Stimulated activated CD4-positive, alpha-beta T cell treated with anti-CD3 and anti-CD28 coated beads, Interleukin-1b, Interleukin-23, amount 100 ng/mL, for 4 hours (primary cell): ENCODE measurements around the gene GNGT1.

Source experiments
- DNase-seq, 2 donors: peaks; one replicate each; pipeline ENCODE4 v3.0.0-alpha.2; 2020; ENCODE audit warnings: low read depth in 2 of 2

GNGT1 gene

DNA sequence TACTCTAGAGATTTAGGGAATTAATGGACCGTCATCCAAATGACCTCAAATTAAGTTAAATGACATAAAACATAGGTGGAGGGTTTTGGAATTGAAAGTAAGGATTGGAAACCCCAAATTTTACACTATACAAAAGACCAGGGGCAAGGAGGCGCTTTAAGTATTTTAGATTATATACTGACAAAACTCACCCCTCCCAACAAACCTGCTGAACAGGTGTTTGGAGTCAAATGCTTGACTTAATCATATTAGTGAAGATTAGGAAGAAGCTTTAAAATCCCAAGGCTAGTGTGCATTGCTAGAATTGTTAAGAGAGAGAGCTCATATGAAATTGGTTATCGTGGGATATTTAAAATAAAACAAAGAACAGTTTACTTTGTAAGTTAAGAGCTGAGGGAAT is at the start of gene GNGT1:
Gene GNGT1 (plus strand): TSS at position 301 of the 400 bp plus-strand sequence. CDS start 180 bp downstream, outside the sequence.
- no peak for DNase-seq

- DNase-seq = no peak
Measured at GRCh38 chr7:93858857-93859256, 47.5 kb upstream of the GNGT1 start.

DNA sequence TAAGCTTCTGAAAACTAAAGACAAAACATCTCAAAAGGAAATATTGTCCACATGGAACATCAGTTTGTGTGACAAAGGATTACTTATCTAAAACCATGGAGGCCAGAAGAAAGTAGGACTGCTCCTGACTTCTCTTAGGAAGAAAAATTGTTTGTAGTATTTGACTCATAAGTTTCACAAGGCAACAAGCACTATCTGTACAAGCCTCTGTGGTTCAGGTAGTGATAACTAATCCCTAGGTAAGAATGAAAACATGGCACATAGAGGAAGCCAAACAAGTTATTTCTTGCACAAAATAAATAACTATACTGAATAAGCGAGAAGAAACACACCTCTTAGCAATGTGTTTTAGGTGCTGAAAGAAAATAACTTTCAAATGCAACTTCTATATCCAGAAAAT is 46.1 kb upstream of the GNGT1 start:
- DNase-seq = no peak

GRCh38 chr7:93861325-93861949 is 44.9 kb upstream of the GNGT1 start:
- no peak for DNase-seq

DNA sequence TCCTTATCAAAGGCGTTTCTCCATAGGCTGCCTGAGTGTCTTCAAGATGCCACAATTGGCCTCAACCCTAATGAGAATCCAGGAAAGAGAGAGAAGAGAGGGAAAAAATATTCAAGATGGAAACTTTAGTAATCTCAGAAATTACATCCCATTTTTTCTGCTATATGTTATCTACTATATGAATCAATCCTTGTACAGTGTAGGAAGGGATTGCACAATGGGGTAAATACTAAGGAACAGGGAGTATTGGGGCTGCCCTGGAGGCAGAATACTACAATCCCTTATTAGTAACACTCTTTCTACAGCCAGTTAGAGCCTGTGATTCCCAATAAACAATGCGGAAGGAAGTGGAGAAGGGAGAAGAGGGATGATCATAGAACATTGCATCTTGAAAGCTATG is 43.7 kb upstream of the GNGT1 start:
- DNase-seq = no peak

- no peak for DNase-seq
Measured at GRCh38 chr7:93866886-93867285, 39.5 kb upstream of the GNGT1 start.

DNA sequence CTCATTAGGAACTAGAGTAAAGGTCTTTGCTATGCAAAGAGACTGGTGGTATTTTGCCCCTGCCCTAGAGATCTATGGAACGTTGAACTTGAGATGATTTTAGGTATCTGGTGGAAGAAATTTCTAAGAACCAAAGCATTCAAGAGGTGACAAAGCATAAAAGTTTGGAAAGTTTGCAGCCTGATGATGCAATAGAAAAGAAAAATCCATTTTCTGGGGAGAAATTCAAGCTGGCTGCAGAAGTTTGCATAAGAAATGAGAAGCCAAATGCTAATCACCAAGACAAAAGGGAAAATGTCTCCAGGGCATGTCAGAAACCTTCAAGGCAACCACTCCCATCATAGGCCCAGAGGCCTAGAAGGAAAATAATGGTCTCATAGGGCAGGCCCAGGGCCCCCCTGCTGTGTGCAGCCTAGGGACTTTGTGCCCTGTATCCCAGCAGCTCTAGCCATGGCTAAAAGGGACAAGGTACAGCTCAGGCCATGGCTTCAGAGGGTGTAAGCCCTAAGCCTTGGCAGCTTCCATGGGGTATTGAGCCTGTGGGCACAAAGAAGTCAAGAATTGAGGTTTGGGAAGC is 32.3 kb upstream of the GNGT1 start:
- no peak for DNase-seq

GRCh38 chr7:93877742-93878141 is 28.6 kb upstream of the GNGT1 start:
- no peak for DNase-seq

- DNase-seq = no peak
Measured at GRCh38 chr7:93879356-93879755, 27.0 kb upstream of the GNGT1 start.

- no peak for DNase-seq
Measured at GRCh38 chr7:93882468-93882867, 23.9 kb upstream of the GNGT1 start.

DNA sequence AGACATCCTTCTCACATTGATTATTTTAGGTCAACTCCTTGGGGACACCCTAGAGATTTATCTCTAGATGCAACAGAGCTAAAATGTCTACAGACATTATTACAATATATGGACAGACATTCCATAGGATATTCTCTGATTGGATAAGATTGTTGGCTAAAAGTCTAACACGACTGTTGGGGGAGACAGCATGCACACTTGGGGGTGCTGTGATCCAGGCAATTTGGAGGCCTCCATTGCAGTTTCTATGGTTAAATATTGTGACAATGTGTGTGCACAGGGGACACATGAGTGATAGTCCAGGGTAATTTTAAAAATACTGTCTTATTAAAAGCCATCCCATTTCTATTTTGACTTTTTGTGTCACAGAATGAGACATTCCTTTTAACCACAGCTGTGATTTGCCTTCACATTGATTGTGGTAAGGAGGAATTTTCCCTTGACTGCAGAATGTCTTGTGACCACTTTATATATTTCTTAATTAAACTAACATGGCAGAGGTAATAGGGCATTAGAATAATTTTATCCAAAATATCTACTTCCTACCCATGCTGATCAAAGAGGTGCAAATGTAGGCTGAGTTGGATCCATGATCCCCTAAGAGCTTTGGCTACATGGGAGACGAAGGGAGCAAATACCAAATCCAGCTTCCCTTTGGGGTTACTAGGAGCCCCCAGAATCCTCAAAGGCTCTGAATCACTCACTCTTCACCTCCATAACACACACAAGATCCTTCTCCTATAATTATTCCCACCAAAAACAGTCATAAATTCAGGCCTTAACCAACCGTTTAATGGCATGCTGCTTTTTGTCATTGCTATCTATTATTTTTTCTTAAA is 23.1 kb upstream of the GNGT1 start:
- DNase-seq = no peak

DNA sequence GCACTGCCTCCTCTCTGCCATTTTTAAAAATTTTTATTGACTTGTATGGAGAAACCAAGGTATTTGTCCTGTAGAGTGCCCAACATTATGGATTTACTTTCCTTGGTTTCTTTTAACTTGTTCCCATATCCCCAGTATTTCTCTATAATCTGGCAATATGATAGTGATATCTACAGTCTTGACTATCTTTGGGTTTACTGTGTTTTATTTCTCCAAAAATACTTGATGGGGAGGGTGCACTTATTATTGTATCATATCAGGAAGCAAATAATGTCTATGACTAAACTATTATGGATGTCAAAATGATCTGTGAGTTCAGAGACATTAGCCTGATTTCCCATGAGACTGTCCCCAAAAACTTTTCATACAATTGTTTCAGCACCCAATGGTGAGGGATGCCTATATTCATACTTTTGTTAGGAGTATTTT is 22.4 kb upstream of the GNGT1 start:
- DNase-seq = no peak

DNA sequence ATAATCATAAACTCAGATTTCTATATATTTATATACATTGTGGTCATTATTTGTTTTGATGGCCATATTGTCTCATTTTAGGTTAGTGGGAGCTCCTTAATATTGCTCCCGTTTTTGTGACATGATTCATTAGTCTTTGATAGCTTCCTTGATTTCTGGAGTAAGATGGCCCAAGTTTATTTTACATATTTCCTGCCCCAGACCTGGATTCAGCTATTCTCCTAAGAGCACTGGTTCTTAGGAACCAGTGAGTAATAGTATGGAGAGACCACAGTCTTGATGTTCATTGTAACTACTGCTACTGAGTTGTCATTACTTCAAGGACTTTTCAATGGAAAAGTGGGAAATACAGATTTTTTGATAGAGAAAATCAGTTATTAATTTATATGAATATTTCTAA is 21.8 kb upstream of the GNGT1 start:
- no peak for DNase-seq

DNA sequence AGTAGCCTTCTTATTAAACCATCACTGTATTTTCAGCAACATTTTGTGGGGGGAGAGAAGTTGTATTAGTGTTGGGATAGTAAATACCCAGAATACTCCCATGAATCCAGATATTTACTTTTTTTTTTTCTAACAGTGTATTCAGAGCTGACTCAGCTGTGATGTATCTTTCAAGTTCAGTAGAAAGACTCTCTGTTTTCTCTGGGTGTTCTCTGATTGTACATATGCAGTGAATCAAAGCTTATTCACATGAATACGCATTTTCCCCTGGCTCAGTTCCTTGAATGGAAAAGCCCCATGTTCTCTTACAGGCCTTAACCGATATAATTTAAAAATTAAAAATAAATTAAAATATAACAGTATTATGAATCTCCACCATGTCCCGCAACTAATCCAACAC is 17.1 kb upstream of the GNGT1 start:
- no peak for DNase-seq

- DNase-seq = no peak
Measured at GRCh38 chr7:93890041-93890463, 16.3 kb upstream of the GNGT1 start.

DNA sequence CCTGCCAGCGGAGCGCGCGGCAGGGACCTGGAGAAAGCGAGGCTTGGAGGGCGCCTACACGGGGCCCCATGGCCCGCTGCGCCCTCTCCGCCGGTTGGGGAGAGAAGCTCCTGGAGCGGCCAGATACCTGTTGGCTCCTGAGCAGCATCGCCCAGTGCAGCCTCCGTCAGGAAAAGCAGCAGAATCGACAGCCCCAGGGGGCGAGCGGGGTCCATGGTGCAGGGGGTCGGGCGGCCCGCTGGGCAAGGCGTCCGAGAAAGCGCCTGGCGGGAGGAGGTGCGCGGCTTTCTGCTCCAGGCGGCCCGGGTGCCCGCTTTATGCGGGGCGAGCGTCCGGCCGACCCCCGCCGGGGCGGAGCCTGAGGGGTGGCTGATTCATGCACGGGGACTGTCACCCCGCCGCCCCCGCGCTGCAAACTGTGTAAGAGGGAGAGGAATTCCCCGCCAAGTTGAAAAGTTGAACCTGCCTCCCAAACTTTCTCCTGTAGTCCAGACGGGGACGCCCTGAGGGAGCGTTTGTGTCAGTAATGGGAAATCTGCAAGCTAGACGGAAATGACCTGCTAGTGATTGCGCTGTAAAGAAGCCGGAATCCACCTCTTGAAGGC is 15.8 kb upstream of the GNGT1 start, which contains the start of gene TFPI2:
Gene TFPI2 (minus strand): TSS at position 290 of the 605 bp plus-strand sequence. CDS start 75 bp downstream, at position 215.
- DNase-seq = peak in 1 of 2 donors; percentile 11

GRCh38 chr7:93894426-93894825 is 11.9 kb upstream of the GNGT1 start:
- DNase-seq = no peak

DNA sequence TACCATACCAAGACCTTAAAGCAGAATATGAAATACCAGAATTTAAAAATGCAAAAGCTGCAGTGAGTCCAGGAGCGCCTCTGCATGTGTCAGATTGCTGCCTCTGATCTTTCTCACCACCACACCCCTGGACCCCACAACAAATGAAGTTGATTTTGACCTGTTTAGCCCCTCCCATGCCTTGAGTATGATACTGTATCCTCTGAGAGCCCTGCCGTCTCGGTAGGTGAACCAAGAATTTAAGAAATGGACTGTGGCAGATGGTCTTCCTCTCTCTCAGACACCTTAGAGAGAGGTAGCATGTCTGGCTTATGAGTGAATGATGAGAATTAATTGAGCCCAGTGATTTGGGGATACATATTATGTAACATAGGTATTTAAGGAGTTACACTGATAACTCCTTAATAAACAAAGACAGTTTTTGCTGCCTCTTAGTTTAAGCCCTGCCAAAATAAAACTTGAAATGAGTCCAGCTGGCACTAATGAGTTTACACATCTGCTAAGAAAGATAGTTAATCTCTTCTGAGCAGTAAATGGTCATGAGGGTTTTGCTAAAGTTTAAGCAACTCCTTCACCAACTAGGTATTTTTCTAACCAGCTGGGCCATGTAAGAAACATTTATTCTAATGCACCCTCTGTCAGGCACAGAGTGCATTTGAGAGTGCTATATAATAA is 11.3 kb upstream of the GNGT1 start:
- DNase-seq = no peak

GRCh38 chr7:93895859-93896600 is 10.3 kb upstream of the GNGT1 start:
- DNase-seq = no peak

DNA sequence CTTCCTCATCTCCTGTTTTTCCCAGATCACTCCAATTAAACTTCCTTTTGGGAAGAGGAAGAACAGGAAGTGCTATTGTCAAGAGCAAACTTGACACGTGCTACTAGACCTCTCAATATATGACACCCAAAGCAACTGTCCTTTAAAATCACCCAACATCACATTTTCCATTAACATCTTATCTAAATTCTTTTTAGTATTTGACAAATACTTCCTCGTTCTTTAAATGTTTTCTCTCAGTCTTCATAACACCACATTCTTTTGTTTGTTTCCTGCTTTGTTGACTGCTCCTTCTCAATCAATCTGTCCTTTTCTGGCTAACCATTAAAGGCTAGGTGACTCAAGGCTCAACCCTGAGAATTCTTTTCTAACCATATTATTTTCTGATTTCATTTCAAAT is 8.7 kb upstream of the GNGT1 start:
- no peak for DNase-seq

GRCh38 chr7:93902777-93903423 is 3.5 kb upstream of the GNGT1 start:
- DNase-seq = no peak
